K562 (cell line): ENCODE results near the gene MED29. TPM values are rescaled to one million over a fixed set of nuclear protein-coding genes. Genes with fewer than 3 reads are reported as not detected.

ENCODE experiments used
- CBX2 ChIP-seq: fragments of 200-600 bp; sonication (generic); IDR thresholded peaks from one replicate; pipeline ENCODE4 v1.6.1; 2012; ENCODE audit warnings: mild to moderate bottlenecking, low read length, inconsistent platforms; ENCODE audit not compliant: insufficient read depth, poor library complexity, severe bottlenecking
- DMBX1 ChIP-seq: fragments of 250-450 bp; sonication (Bioruptor Pico); IDR thresholded peaks from 2 replicates; pipeline ENCODE4 v1.8.0; 2022; ENCODE audit warnings: inconsistent platforms, mild to moderate bottlenecking, moderate library complexity, borderline replicate concordance
- ESRRB ChIP-seq: fragments of 250-450 bp; sonication (Bioruptor Pico); IDR thresholded peaks from 2 replicates; pipeline ENCODE4 v1.5.0; 2020; ENCODE audit warnings: mild to moderate bottlenecking, moderate library complexity, borderline replicate concordance
- KAT7 ChIP-seq: sonication (generic); formaldehyde crosslinking; IDR thresholded peaks from 2 replicates; pipeline ENCODE4 v1.8.0; 2022; ENCODE audit warnings: missing genetic modification reagents, mild to moderate bottlenecking, borderline replicate concordance
- POLR3A ChIP-seq: IDR thresholded peaks from 2 replicates; pipeline ENCODE4 v1.6.1; 2011; ENCODE audit warnings: borderline replicate concordance, mild to moderate bottlenecking, moderate library complexity; ENCODE audit not compliant: insufficient read length, insufficient read depth; ENCODE audit errors: extremely low read depth
- PRMT5 ChIP-seq: sonication (generic); formaldehyde crosslinking; IDR thresholded peaks from 2 replicates; pipeline ENCODE4 v1.5.0; 2020; ENCODE audit warnings: missing genetic modification reagents
- RBM14 ChIP-seq: fragments of 200-400 bp; formaldehyde crosslinking; IDR thresholded peaks from 2 replicates; pipeline ENCODE4 v1.6.1; 2018; ENCODE audit warnings: low read depth, mild to moderate bottlenecking, low read length, moderate library complexity, borderline replicate concordance; ENCODE audit not compliant: insufficient read depth
- SMARCC2 ChIP-seq: fragments of 450-650 bp; IDR thresholded peaks from 2 replicates; pipeline ENCODE4 v1.6.1; 2017; ENCODE audit warnings: antibody characterized with exemption, moderate library complexity, mild to moderate bottlenecking, low read depth
- STAG1 ChIP-seq: sonication (generic); formaldehyde crosslinking; IDR thresholded peaks from 2 replicates; pipeline ENCODE4 v1.5.0; 2020; ENCODE audit warnings: missing genetic modification reagents, borderline replicate concordance
- TAF15 ChIP-seq: fragments of 200-400 bp; formaldehyde crosslinking; IDR thresholded peaks from 2 replicates; pipeline ENCODE4 v1.6.1; 2017; ENCODE audit warnings: mild to moderate bottlenecking, low read depth, low read length, moderate library complexity
- TOE1 ChIP-seq, 2 experiments: fragments of 450-650 bp in 1 of 2; sonication (generic) in 1 of 2; formaldehyde crosslinking in 1 of 2; IDR thresholded peaks; 2 replicates each; pipeline versions ENCODE4 v1.7.1 to v1.8.0; 2016 to 2022; ENCODE audit warnings: borderline replicate concordance in 2 of 2, mild to moderate bottlenecking in 2 of 2, antibody characterized with exemption in 1 of 2, inconsistent platforms in 1 of 2, low read depth in 1 of 2, missing genetic modification reagents in 1 of 2, moderate library complexity in 1 of 2
- U2AF2 ChIP-seq: fragments of 200-400 bp; formaldehyde crosslinking; optimal IDR thresholded peaks from 2 replicates; pipeline ENCODE3; 2017; ENCODE audit warnings: low read depth, mild to moderate bottlenecking, low read length
- ZKSCAN1 ChIP-seq: fragments of 150-350 bp; IDR thresholded peaks from 2 replicates; pipeline ENCODE4 v1.6.1; 2016; ENCODE audit warnings: low read depth, low read length
- ZNF511 ChIP-seq: sonication (generic); formaldehyde crosslinking; IDR thresholded peaks from 2 replicates; pipeline ENCODE4 v1.8.0; 2022; ENCODE audit warnings: mild to moderate bottlenecking, missing genetic modification reagents
- ZNF780A ChIP-seq: fragments of 250-450 bp; sonication (Bioruptor Pico); IDR thresholded peaks from 2 replicates; pipeline ENCODE4 v1.5.0; 2021; ENCODE audit warnings: mild to moderate bottlenecking
- polyA plus RNA-seq, 8 experiments: library from polyadenylated mRNA; depleted of rRNA in 4 of 8; stranded (reverse) in 5 of 8; unstranded in 3 of 8; fragments of >200 nt; fragmentation: Nextera tagmentation in 2 of 8; fragmentation: Illumina TruSeq in 1 of 8; extraction: Ambion mirVana in 2 of 8; extraction: Trizol in 1 of 8; gene quantifications; 2 replicates each; pipeline versions ENCODE4 v1.2.1 to v1.2.3, GENCODE V29; 2011 to 2014; ENCODE audit warnings: inconsistent platforms in 1 of 8, missing spikeins in 1 of 8
- total RNA-seq, 7 experiments: library from RNA; depleted of rRNA in 6 of 7; stranded (reverse); fragments of >200 nt in 6 of 7; fragmentation: Illumina TruSeq in 2 of 7; extraction: Trizol in 2 of 7; gene quantifications; 2 replicates each; pipeline versions ENCODE4 v1.2.1 to v1.2.3, GENCODE V29; 2011 to 2021; ENCODE audit warnings: low replicate concordance in 1 of 7
- TF ChIP-seq, protein P1 (sequence below): sonication (generic); formaldehyde crosslinking; IDR thresholded peaks from 2 replicates; pipeline ENCODE4 v1.8.0; 2022; ENCODE audit warnings: mild to moderate bottlenecking, missing genetic modification reagents
- TF ChIP-seq, protein P2 (sequence below): fragments of 250-450 bp; sonication (Bioruptor Pico); IDR thresholded peaks from 2 replicates; pipeline ENCODE4 v1.4.0; 2020; ENCODE audit warnings: mild to moderate bottlenecking, moderate library complexity, borderline replicate concordance

The MED29 gene
- total and polyA plus RNA-seq, 9 of the 15 experiments (the other 6 are each of a cell fraction or from before 2014, with no cell fraction given), result 1.8 to 22.6 (median 12.4) TPM

DNA sequence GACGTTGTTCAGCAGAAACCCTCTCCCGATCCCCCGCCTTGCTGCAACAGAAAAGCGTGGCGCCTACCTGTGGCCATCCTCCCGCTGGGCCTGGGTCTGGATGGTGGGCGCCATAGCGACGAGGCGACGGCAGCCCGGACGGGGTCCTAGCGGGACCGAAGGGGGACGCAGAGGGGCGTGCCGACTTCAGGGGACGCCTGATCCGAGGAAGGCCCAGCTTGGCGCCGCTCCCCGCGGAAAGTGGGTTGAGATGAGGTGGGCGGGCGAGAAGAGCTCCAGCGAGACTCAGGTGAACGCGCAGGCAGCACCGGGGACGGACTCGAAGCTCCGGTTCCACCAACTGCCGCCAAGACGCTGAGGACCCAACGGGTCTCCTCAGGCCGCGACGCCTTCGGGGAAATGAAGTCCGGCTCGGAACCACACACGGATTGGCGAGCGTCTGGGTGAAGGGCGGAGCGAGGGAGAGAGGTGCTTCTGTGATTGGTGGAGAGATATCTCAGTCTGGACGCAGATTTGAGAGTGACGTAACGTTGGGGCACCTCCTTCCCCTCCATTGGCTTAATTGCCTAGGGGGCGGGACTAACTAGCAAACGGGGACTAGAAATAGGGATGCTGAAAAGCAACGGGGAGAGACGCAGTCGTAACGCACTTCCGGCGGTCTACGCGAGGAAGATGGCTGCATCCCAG, at the start of gene MED29, which contains the start of gene PAF1 (continued):
- TF ChIP-seq, protein P1, sequence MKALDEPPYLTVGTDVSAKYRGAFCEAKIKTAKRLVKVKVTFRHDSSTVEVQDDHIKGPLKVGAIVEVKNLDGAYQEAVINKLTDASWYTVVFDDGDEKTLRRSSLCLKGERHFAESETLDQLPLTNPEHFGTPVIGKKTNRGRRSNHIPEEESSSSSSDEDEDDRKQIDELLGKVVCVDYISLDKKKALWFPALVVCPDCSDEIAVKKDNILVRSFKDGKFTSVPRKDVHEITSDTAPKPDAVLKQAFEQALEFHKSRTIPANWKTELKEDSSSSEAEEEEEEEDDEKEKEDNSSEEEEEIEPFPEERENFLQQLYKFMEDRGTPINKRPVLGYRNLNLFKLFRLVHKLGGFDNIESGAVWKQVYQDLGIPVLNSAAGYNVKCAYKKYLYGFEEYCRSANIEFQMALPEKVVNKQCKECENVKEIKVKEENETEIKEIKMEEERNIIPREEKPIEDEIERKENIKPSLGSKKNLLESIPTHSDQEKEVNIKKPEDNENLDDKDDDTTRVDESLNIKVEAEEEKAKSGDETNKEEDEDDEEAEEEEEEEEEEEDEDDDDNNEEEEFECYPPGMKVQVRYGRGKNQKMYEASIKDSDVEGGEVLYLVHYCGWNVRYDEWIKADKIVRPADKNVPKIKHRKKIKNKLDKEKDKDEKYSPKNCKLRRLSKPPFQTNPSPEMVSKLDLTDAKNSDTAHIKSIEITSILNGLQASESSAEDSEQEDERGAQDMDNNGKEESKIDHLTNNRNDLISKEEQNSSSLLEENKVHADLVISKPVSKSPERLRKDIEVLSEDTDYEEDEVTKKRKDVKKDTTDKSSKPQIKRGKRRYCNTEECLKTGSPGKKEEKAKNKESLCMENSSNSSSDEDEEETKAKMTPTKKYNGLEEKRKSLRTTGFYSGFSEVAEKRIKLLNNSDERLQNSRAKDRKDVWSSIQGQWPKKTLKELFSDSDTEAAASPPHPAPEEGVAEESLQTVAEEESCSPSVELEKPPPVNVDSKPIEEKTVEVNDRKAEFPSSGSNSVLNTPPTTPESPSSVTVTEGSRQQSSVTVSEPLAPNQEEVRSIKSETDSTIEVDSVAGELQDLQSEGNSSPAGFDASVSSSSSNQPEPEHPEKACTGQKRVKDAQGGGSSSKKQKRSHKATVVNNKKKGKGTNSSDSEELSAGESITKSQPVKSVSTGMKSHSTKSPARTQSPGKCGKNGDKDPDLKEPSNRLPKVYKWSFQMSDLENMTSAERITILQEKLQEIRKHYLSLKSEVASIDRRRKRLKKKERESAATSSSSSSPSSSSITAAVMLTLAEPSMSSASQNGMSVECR (CRISPR knock-in tag), result 0 out of 2 replicates have a peak, but pooled peaks have one; percentile 82
- TF ChIP-seq, protein P2, sequence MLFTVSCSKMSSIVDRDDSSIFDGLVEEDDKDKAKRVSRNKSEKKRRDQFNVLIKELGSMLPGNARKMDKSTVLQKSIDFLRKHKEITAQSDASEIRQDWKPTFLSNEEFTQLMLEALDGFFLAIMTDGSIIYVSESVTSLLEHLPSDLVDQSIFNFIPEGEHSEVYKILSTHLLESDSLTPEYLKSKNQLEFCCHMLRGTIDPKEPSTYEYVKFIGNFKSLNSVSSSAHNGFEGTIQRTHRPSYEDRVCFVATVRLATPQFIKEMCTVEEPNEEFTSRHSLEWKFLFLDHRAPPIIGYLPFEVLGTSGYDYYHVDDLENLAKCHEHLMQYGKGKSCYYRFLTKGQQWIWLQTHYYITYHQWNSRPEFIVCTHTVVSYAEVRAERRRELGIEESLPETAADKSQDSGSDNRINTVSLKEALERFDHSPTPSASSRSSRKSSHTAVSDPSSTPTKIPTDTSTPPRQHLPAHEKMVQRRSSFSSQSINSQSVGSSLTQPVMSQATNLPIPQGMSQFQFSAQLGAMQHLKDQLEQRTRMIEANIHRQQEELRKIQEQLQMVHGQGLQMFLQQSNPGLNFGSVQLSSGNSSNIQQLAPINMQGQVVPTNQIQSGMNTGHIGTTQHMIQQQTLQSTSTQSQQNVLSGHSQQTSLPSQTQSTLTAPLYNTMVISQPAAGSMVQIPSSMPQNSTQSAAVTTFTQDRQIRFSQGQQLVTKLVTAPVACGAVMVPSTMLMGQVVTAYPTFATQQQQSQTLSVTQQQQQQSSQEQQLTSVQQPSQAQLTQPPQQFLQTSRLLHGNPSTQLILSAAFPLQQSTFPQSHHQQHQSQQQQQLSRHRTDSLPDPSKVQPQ (CRISPR knock-in tag), result no peak
- TF ChIP-seq ZNF780A (CRISPR knock-in tag), result no peak
- peak; percentile 71; the same call in 1 of the 2 replicates for TF ChIP-seq TOE1 (IDR thresholded peaks at IDR 0.05; ENCODE audit: borderline replicate concordance)
- no peak for TF ChIP-seq TOE1 (CRISPR knock-in tag; IDR thresholded peaks at IDR 0.05; ENCODE audit: borderline replicate concordance, low read depth)
- TF ChIP-seq PRMT5 (CRISPR knock-in tag), result no peak
- TF ChIP-seq POLR3A, result no peak
- no peak for TF ChIP-seq ESRRB (CRISPR knock-in tag)
- TF ChIP-seq RBM14, result no peak
- peak; percentile 80; the same call in 1 of the 2 replicates for TF ChIP-seq KAT7 (CRISPR knock-in tag)
- no peak for TF ChIP-seq U2AF2
- TF ChIP-seq ZNF511 (CRISPR knock-in tag), result peak; percentile 88
- TF ChIP-seq SMARCC2, result no peak
- no peak for TF ChIP-seq CBX2
- TF ChIP-seq TAF15, result no peak
- TF ChIP-seq STAG1 (CRISPR knock-in tag), result no peak
- TF ChIP-seq DMBX1 (CRISPR knock-in tag), result no peak
- peak; percentile 35; the same call in 1 of the 2 replicates for TF ChIP-seq ZKSCAN1
